GM19438 (cell line): ENCODE results near the gene TULP4.
"Not testable (repeated sequence)": the region's sequence is repeated elsewhere in the genome, so short reads cannot be mapped to it uniquely, and the experiment has no call there.

ENCODE experiments used
- ATAC-seq: cut with Tn5 transposase; IDR thresholded peaks from one replicate; pipeline ENCODE4 v1.9.1; 2021; ENCODE audit warnings: low read depth; ENCODE audit not compliant: unreplicated experiment

TULP4 gene

GRCh38 chr6:158292016-158292415 is 20.2 kb upstream of the TULP4 start:
- ATAC-seq, result no peak

- no peak for ATAC-seq
Measured at GRCh38 chr6:158293122-158293521, 19.1 kb upstream of the TULP4 start.

- ATAC-seq, result not testable (repeated sequence)
Measured at GRCh38 chr6:158295976-158296853, 16.1 kb upstream of the TULP4 start.

GRCh38 chr6:158296854-158297324 is 15.4 kb upstream of the TULP4 start:
- ATAC-seq, result not testable (repeated sequence)

- ATAC-seq, result not testable (repeated sequence)
Measured at GRCh38 chr6:158297657-158298056, 14.6 kb upstream of the TULP4 start.

- not testable (repeated sequence) for ATAC-seq
Measured at GRCh38 chr6:158300306-158301143, 11.7 kb upstream of the TULP4 start.

- ATAC-seq, result not testable (repeated sequence)
Measured at GRCh38 chr6:158301561-158301960, 10.7 kb upstream of the TULP4 start.

GRCh38 chr6:158302195-158302796 is 10.0 kb upstream of the TULP4 start:
- ATAC-seq, result not testable (repeated sequence)

- no peak for ATAC-seq
Measured at GRCh38 chr6:158303210-158303731, 9.0 kb upstream of the TULP4 start.

GRCh38 chr6:158304254-158304653 is 8.0 kb upstream of the TULP4 start:
- no peak for ATAC-seq

GRCh38 chr6:158309814-158310213 is 2.5 kb upstream of the TULP4 start:
- ATAC-seq, result no peak

GRCh38 chr6:158311193-158311592 is 1.1 kb upstream of the TULP4 start:
- no peak for ATAC-seq

- no peak for ATAC-seq
Measured at GRCh38 chr6:158311626-158312025, 639 bp upstream of the TULP4 start.

GRCh38 chr6:158312672-158313397 is 570 bp downstream of the TULP4 start:
- no peak for ATAC-seq

GRCh38 chr6:158313989-158314388 is 1.7 kb downstream of the TULP4 start:
- peak; percentile 84 for ATAC-seq

GRCh38 chr6:158314737-158315136 is 2.5 kb downstream of the TULP4 start:
- ATAC-seq, result no peak

GRCh38 chr6:158316022-158316421 is 3.8 kb downstream of the TULP4 start:
- ATAC-seq, result no peak

GRCh38 chr6:158321960-158322359 is 9.7 kb downstream of the TULP4 start:
- ATAC-seq, result no peak

- ATAC-seq, result no peak
Measured at GRCh38 chr6:158322400-158322723, 10.1 kb downstream of the TULP4 start.
